ENCODE measurements around the gene THRB.

The THRB gene

DNA sequence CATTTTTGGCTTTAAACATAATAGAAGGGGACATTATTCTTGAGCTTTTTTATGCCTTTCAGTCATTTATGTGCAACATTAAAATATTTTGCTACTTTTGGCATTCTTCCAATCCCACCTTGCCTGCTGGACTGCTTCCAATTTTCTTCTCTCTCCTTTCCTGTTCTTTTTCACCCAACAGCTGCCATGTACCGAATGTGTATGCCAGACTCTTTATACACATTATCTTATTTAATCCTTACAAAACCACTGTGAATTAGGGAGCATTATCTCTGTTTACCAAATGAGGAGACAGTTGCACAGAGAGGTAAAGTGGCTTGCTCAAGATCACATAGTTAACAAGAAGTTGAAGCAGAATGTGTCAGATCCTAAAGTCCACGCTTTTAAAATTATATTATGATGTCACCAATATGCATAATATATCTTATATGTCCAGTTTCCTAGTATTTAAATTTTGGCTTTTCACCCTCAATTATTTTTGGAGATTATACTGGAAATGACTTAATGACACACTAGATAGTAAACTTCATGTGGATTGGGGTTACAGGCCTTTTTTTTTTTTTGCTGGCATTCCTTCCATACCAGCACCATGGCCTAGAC lies 231.5 kb downstream of the THRB start:
- no peak for DNase-seq (ENCODE audit: low read depth)

DNA sequence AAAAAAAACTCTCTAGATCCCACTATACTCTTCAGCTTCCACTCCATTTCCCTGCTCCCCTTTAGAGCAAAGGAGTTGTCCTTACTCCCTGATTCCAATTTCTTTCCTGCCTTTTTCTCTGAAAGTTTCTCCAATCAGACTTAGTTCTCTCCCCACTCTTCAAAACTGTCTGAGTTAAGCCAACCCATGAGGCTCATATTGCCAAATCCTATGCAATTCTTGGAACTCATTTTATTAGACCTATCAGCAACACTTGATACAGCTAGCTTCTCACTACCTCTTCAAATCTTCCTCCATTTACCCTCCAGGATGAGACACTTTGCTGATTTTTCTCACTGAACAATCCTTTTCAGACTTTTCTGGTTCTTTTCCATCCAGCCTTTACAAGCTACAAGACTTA lies 233.1 kb downstream of the THRB start:
- no peak for DNase-seq (ENCODE audit: low read depth)

DNA sequence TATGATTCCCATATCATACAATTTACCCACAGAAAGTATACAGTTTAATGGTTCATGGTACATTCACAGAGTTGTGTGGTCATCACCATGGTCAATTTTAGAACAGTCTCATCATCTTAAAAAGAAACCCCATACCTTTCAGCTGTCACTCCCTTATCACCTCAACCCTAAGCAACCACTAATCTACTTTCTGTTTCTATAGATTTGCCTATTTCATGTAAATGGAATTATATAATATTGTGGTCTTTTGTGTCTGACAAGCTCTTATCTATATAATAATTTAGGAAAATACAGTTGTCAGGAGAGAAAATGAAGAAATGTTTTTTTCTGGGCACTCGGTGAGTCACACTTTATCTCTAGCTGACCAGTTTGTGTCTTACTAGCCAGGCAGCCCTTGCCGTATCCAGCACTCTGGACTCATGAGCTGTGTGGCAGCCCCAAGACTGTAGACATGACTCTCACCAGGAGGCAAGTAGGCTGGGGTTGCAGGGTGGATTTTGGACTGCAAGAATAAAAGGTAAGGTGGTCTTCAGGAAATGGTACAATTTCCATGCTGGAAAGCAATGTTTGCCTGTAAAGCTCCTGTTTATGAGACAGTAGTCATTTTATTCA lies 234.6 kb downstream of the THRB start:
- no peak for DNase-seq (ENCODE audit: low read depth)

DNA sequence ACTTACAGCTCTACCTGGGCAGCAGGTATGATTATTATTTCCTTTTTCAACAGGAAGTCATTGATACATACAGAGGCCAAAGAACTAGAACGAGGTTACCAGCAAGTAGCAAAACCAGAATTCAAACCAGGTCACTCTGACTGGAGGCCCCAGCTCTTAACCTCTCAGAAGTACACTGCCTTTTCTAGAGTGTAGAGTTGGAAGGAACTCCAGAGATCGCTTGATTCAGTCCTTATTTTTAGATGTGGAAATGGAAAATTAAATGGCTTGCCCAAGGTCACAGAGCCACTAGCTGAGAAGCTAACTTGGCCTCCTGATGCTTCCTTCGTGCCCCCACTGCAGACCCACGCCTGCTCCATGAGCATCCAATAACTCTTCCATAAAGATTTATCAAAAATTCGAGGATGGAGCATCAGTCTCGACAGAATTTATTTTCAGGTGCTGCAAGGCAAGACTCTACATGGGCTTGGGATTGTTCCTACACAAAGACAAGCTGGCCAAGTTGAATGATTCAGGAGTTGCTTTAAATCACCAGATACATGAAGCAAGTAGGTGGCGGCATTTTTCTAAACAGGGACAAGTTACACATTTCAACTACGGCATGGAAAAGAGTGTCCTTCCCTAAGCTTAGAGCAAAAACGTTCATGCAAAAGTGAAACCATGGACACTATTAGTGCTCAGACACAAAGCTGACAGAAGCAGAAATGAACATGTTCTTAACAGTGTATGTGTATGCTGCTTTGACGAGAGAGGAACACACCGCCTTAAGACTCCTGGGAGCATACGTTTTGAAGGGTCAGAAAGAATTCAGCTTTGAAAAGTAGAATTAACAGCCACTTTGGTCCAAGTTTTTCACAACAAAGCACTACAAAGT lies 235.7 kb downstream of the THRB start:
- no peak for DNase-seq (ENCODE audit: low read depth)

DNA sequence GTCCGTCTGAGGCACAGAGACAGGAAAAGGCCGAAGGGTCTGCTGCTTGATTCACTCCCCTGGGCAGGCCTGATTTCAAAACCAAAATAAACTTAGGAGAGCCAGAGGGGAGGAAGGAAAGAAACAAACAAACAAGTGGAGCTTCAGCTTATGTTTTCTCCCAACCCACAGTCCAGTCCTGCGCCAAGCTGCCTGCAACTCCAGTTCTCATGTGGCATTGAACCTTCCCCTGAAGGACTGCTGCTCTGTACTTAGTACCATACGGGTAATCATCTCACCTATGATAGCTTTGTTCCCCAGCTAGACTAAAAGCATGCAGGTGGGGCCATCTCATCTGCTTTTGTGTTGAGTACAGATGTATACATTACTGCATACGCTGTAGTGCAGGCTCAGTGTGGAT lies 236.4 kb downstream of the THRB start:
- DNase-seq (ENCODE audit: low read depth) = no peak

DNA sequence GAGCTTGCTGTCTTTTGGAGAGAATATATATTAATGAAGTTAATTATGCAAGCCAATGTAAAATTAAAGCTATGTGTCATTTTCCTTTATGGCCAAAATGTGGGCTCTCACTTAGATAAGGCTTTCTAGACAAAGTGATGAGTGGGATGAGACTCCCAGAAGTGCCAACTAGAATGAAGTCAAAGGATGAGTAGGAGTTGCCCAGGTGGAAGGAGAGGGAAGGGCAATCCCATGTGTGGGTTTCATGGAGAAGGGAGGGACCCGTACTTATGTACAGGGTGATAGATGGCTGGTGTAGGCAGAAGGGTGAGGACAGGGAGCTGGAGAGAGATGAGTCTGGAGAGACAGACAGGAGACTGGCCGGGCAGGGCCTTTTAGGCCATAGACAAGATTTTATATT lies 239.2 kb downstream of the THRB start:
- no peak for DNase-seq (ENCODE audit: low read depth)

DNA sequence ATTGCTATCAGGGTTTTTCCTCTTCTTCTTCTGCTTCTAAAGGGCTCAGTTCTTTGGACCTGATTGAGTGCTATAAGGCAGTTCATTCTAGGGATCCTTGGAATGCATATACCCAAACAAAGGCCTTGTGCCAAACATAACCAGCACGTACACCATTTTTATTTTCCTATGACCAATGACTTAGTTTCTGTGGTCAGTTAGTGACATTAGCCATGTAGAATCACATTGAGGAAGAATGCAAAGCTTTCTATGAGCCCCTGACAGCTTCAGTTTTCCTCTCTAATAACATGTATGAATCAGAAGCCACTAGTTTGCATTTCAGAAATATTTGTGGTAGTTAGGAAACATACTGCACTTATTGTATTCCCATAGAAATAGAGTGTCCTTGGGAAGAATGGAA lies 240.0 kb downstream of the THRB start:
- DNase-seq (ENCODE audit: low read depth) = peak; percentile 73

DNA sequence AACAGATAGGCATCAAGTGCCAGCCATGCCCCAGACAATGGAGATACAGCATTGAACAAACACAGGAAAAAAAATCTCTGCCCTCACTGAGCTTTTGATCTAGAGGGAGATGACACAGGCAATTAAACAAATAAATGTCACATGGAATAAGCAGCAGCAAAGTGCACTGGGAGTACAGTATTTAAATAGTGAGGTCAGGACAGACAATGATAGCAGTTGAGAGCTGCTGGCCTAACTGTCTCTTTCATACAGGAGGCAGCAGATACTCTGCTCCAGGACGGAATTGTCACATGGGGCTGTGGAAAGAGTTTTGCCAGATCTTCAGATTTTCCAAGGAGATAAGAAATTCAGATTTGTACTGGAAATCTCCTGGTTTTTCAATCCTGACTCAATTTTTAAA lies 241.3 kb downstream of the THRB start:
- DNase-seq (ENCODE audit: low read depth) = no peak

DNA sequence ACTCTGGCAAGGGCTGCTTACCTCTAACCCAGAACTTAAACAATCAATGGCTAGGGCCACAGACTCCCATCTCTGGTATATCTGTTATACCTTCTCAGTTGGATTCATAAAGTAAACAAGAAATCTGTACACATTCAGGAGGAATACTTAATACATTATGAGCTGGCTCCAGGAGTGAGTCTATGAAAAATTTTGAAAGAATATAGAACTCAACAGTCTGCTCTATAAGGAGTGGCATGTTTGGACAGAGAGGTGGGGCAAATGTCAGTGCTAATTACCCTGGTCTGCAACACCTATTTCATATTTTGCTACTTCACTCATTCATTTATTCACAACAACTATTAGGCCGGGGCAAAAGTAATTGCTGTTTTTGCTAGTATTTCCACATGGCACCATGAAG lies 245.1 kb downstream of the THRB start:
- no peak for DNase-seq (ENCODE audit: low read depth)

DNA sequence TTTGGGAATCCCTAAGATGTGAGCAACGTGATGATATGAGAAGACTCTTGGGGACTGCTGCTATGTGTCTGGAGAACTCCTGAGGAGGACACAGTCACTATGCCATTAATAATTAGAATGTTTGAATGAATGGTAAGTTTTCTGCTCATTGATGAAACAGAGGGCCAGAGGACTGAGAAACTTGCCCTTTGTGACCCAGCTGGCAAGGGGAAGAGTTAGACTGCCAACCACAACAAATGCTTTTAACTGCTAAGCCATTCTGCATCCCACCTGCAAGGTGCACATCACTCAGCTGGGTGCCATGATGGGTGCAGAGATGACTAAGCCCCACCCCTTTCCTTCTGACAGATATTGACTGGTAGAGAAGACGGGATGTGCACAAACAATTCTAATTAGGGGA lies 249.6 kb downstream of the THRB start:
- DNase-seq (ENCODE audit: low read depth) = no peak

DNA sequence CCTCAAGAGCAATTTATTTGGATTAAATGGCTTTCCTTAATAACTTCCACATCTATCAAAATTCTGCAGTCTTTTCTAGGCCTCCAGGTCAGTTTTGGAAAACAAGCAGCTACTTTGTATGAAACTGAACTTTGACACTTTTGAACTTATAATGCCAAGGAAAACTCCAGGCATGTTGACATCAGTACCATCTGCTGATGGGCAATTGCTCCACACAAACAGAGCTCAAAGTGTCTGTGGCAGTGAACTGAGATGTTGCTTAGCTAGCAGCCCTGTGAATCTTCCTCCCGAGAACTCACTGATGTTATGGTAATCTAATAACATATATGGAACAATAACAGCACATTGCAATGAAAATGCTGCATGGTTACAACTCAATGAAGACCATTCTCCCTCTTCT lies 250.2 kb downstream of the THRB start:
- no peak for DNase-seq (ENCODE audit: low read depth)

DNA sequence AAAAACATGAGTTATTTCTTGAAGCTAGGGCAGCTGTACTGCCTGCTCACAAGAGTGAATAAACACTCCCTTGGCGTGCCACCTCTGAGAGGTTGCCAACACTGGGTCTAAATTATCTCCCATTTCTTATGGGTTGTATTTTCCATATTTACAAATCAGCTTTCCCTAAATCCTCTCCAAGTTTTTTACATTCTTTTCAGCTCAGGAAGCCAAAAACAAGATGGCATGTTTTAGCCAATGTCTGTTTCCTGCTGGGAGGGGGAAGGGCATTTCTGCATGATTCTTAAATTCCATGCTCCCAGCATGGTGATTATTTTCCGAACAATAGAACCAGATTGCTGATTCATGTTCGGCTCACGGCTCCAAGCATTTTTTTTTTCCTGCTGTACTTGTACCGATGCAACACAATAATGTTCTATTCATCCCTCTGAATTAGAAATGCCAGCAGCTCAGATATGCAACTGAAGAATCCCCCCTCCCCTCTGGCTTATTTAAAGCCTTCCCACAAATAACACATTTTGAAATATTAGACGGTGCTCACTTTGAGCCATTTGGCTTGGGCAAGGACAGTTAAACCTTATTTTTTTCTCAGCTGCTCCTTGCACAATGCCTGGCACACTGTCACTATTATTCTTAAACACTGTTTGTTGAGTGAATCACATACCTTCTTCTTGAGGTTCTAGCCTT lies 252.5 kb downstream of the THRB start:
- DNase-seq (ENCODE audit: low read depth) = peak; percentile 95

DNA sequence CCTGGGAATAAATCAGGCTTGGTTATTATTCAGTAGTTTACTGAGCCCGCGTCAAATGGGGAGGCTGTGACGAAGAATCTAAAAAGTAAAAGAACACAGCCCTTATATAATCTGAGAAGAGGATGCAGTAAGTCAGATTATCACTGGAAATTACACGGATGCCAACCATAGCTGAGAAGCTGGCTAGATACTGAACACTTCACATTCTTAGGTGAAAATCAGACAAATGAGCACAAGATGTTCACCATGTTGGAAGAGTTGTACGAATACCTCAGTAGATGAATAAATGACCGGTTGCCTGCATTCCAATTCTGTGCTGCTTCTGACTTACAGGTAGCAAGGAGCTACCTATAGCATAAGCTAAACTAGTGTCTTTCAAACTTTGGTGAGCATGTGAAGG lies 254.3 kb downstream of the THRB start:
- no peak for DNase-seq (ENCODE audit: low read depth)

DNA sequence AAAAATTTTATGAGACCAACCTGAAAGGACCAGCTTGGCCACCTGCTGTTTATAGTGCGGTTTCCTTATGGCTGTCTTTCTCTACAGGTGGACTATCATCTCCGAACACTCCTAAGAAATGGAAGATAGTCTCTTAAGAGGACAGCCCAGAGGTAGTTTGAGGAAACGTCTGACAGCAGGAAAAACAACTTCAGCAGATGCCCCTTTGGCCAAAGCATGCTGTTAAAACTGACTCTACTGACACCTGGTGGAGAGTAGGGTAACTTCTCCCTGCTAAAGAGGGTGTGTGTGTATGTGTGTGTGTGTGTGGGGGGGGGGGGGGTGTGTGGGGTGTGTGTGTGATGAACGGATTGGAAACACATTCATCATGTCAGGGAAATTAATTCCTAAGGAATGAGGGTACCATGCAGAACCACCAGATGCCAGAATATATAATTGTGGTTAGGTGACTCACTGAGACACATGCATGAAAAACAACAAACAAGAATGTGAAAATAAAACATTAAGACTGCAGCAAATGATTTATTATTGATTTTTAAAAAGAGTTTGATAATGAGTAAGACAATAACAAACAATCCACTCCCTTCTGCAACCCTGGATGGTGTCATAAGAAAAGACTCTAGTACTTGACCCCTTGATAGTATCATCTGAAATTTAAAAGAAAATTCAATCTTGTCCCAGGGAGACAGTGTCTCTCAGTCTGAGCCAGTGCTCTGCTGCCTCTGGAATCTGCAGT lies 256.5 kb downstream of the THRB start:
- peak; percentile 93 for DNase-seq (ENCODE audit: low read depth)

DNA sequence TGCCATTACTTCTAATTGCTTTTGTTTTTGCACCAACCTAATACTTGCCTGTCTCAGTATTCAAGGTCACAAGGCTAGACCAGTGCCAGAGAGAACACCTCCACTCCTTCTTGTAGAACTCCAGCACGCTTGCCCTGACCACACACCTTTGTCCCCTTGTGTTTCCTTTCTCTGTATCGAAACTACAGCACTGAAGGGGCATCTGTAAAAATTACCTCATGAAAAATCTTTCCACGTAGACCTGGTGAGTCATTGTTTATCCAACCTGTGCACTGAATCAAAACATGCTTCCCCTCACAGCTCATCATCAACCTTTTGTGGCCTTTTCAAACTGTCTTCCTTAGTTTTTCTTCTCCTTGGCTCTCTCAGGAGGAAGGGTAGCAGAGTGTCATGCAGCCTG lies 259.5 kb downstream of the THRB start:
- DNase-seq (ENCODE audit: low read depth) = no peak

DNA sequence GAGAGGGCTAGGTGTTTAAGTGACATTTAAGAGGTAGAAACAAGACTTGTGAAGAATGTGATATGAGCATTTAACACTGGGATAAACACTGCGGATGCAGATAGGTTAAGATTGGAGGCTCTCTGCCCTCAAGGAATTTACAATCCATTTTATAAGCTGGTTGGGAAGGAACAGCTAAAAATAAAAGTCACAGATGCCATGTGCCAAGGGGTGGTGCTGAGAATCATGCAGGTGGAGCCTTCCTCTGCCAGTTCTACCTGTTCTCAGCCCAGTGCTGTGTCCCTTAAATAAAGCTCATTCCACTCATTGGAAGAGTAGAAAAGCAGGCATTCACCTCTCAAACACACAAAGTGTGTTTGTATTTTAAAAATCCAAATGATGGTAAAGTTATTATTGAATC lies 261.9 kb downstream of the THRB start:
- DNase-seq (ENCODE audit: low read depth) = no peak

DNA sequence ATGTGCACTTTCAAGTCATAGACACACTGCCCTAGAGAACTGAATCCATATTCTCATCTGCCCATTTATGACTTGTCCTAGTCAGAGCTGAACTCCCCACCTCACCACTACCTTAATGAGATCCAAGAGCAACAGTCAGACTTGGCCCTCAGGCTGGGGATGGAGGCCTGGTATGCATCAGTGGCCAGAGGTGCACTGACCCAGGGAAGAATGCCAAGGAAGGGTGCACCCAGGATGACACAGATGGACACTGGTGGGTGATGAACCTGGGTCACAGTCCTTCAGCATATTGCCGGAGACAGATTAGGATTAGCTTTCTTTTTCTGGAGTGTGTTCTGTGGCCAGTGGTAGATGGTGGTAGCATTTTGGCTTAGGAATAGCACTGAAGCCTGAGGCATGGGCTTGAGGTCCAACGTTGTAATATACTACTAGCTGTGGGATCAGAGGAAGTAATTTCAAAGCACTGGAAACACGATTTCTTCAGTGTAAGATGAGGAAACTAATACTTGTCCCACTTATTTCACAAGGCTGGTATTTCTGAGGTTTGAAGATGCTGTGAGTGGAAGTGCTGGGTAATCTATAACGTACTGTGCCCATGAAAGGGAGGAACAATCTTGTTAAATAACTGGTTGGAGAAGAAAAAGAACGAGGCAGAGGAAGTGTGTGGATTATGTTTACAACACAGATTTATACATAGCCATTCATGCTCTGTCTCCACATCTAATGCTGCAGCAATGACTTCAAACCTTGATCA lies 265.0 kb downstream of the THRB start:
- DNase-seq (ENCODE audit: low read depth) = no peak

DNA sequence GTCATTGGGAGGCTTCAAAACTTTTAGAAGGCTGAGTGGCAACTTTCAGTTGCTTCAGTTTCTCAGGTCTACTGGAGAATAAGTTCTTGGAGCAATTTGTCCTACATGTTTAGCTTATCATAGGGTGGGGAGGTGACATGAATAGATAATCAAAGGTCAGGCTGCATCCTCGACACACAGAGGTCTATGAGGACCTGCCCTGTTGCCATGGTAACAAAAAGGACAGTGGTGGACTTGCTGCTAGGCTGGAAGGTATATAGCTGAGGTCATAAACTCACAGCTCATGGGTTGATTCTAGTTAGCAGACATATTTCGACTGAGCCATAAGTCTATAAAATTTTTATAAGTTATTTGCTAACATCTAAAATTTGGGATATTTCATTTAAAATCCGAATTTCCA lies 267.0 kb downstream of the THRB start:
- no peak for DNase-seq (ENCODE audit: low read depth)

DNA sequence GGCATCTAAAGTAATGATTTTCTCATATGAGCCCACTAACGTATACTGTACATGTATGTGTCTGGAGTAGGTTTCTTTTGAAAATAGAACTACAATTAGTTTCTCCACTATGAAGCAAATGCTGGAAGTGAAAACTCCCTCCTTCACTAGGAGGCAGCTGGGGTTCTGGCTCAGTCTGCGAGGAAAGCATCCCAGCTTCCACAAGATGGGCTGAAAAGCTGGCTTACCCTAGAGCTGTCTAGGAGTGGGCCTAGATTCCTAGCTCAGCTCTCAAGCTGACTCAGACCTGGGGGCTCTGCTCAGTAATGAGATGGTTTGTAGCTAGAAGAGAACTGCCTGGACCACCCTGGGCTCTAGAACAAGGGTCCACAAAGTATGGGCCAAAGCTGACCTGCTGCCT lies 268.3 kb downstream of the THRB start:
- no peak for DNase-seq (ENCODE audit: low read depth)

DNA sequence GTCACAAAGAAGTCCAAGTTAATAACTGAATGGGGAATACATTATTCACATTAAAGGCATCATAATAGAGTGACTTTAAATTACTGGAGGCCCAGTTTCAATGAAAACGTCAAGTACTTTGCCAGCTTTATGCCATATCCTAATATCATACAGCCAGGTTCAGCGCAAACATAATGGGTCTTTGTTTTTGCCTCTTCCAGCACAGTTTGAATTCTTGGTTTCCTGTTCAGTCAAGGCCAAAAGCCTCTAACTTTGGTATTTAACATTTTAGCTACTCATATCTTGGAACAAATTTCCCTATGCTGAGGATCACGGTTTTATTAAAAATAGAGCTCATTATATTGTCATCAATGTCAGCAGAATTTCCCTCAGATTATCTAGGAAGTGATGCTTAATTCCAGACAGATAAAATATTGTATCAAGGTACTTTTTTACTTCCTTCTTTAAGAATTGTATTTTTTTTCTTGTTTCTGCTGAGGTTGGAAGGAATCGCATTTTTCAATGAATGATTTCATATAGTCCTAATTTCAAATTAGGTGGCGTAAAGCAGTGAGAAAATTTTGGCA lies 269.2 kb downstream of the THRB start:
- peak; percentile 19 for DNase-seq (ENCODE audit: low read depth)

Measured in fibroblast of gingiva (primary cell).